ENCODE data around the gene IMMP2L. TPM values are rescaled to one million over a fixed set of nuclear protein-coding genes. Genes with fewer than 3 reads are reported as not detected.

The IMMP2L gene
- total RNA-seq, 1 experiment from 2014 or later: 17.2 TPM

DNA sequence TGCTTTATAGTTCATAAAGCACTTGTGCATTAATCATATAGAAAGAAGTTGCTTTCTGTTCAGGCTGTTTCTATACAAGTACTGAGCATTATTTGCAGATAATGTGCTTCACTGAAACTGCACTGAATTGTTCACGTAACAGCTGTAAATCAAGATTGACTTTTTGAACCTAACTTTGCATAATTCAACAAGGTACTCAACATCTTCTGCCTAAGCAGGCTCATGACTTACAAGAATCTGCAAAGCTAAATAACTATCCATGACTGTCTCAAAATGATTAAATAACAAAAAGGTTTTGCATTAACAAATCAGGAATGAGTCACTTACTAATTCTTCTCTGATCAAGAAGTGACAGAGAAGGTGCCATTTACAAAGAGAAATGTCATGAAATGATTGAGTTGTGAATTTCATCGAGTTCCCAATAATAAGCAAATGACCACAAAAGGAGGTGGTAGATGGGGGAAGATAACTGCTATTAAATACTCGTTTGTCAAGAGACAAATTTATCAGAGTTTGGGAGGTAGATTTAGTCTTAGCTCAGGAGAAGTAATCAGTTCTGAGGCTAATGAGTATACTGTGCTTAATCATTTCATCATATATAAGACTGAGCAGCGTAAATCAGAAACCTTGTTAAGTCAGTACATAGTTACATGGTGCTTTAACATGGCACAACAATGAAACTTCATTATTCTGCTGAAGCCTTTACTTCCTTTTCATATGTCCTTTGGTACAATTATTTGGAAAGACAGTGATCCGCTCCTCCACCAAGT is 632.6 kb downstream of the IMMP2L start:
- Histone ChIP-seq H3K9me3 (ENCODE audit: low read length) (peaks cover 20% of the 10 kb centered on the region), H3K79me2 (ENCODE audit: low read length) (no peaks in the 10 kb centered on the region), H4K20me1 (ENCODE audit: insufficient read depth, low read depth, low read length) (no peaks in the 10 kb centered on the region), H3K9me2 (replicated peaks; ENCODE audit: insufficient read depth, low read length) (no peaks in the 10 kb centered on the region), H2AFZ (ENCODE audit: low read length) (no peak overlapping the region), H3K27me3 (ENCODE audit: low read length) (no peaks in the 10 kb centered on the region), H3K36me3 (ENCODE audit: insufficient read depth, low read length) (no peaks in the 10 kb centered on the region), H3K4me1 (ENCODE audit: low read length) (no peaks in the 10 kb centered on the region), H3K4me3 (ENCODE audit: low read length) (no peak overlapping the region), H3K9ac (ENCODE audit: low read length) (no peak overlapping the region), H3K27ac (ENCODE audit: low read length) (no peak overlapping the region), H3K4me2 (ENCODE audit: low read depth, low read length, poor library complexity, severe bottlenecking) (no peak overlapping the region)
- no peak for DNase-seq

DNA sequence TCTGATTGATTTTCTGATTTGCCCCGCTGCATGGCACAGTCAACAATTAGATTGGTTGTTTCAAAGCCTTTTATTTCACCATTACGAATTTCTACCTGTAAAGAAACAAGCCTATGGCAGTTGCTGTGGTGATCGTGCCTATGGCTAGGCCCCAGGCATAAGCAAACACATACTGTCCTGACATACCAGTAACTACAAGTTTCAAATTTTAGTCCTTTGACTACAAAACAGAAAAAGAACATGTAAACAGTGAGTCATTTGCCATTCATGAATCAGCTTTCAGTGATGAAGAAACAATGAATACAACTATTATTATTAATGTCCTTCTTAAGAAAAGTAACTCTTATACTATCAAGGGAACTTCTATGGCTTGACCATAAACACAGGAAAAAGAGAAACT is 639.4 kb downstream of the IMMP2L start:
- H4K20me1 ChIP-seq (ENCODE audit: insufficient read depth, low read depth, low read length): no peaks in the 10 kb centered on the region
- H3K9ac ChIP-seq (ENCODE audit: low read length): no peak overlapping the region
- H3K9me2 ChIP-seq (replicated peaks; ENCODE audit: insufficient read depth, low read length): no peaks in the 10 kb centered on the region
- no peak overlapping the region for H3K27ac ChIP-seq (ENCODE audit: low read length)
- H3K9me3 ChIP-seq (ENCODE audit: low read length): peaks cover 23% of the 10 kb centered on the region
- no peaks in the 10 kb centered on the region for H3K79me2 ChIP-seq (ENCODE audit: low read length)
- DNase-seq: no peak
- H3K27me3 ChIP-seq (ENCODE audit: low read length): no peaks in the 10 kb centered on the region
- no peak overlapping the region for H3K4me3 ChIP-seq (ENCODE audit: low read length)
- no peak overlapping the region for H2AFZ ChIP-seq (ENCODE audit: low read length)
- no peak overlapping the region for H3K4me2 ChIP-seq (ENCODE audit: low read depth, low read length, poor library complexity, severe bottlenecking)
- H3K36me3 ChIP-seq (ENCODE audit: insufficient read depth, low read length): no peaks in the 10 kb centered on the region
- H3K4me1 ChIP-seq (ENCODE audit: low read length): no peaks in the 10 kb centered on the region

GRCh38 chr7:110921595-110922151 is 640.6 kb downstream of the IMMP2L start:
- no peak for DNase-seq
- Histone ChIP-seq H3K9me3 (ENCODE audit: low read length) (peaks cover 19% of the 10 kb centered on the region), H4K20me1 (ENCODE audit: insufficient read depth, low read depth, low read length) (no peaks in the 10 kb centered on the region), H3K9me2 (replicated peaks; ENCODE audit: insufficient read depth, low read length) (no peaks in the 10 kb centered on the region), H3K79me2 (ENCODE audit: low read length) (no peaks in the 10 kb centered on the region), H3K4me1 (ENCODE audit: low read length) (no peaks in the 10 kb centered on the region), H3K4me3 (ENCODE audit: low read length) (no peak overlapping the region), H3K36me3 (ENCODE audit: insufficient read depth, low read length) (no peaks in the 10 kb centered on the region), H2AFZ (ENCODE audit: low read length) (no peak overlapping the region), H3K27me3 (ENCODE audit: low read length) (no peaks in the 10 kb centered on the region), H3K4me2 (ENCODE audit: low read depth, low read length, poor library complexity, severe bottlenecking) (no peak overlapping the region), H3K27ac (ENCODE audit: low read length) (no peak overlapping the region), H3K9ac (ENCODE audit: low read length) (no peak overlapping the region)

- H3K27ac ChIP-seq (ENCODE audit: low read length): no peak overlapping the region
- H3K9me2 ChIP-seq (replicated peaks; ENCODE audit: insufficient read depth, low read length): no peaks in the 10 kb centered on the region
- DNase-seq: no peak
- no peaks in the 10 kb centered on the region for H3K79me2 ChIP-seq (ENCODE audit: low read length)
- H3K4me2 ChIP-seq (ENCODE audit: low read depth, low read length, poor library complexity, severe bottlenecking): no peak overlapping the region
- peaks cover 30% of the 10 kb centered on the region for H3K9me3 ChIP-seq (ENCODE audit: low read length)
- H3K4me1 ChIP-seq (ENCODE audit: low read length): no peaks in the 10 kb centered on the region
- no peaks in the 10 kb centered on the region for H4K20me1 ChIP-seq (ENCODE audit: insufficient read depth, low read depth, low read length)
- H3K4me3 ChIP-seq (ENCODE audit: low read length): no peak overlapping the region
- H3K9ac ChIP-seq (ENCODE audit: low read length): no peak overlapping the region
- H2AFZ ChIP-seq (ENCODE audit: low read length): no peak overlapping the region
- no peaks in the 10 kb centered on the region for H3K27me3 ChIP-seq (ENCODE audit: low read length)
- no peaks in the 10 kb centered on the region for H3K36me3 ChIP-seq (ENCODE audit: insufficient read depth, low read length)
Observed at GRCh38 chr7:110918949-110919548, 643.2 kb downstream of the IMMP2L start.

GRCh38 chr7:110914263-110914662 is 648.0 kb downstream of the IMMP2L start:
- no peak overlapping the region for H3K27ac ChIP-seq (ENCODE audit: low read length)
- no peak overlapping the region for H3K9ac ChIP-seq (ENCODE audit: low read length)
- H3K4me1 ChIP-seq (ENCODE audit: low read length): no peaks in the 10 kb centered on the region
- no peak overlapping the region for H2AFZ ChIP-seq (ENCODE audit: low read length)
- no peaks in the 10 kb centered on the region for H4K20me1 ChIP-seq (ENCODE audit: insufficient read depth, low read depth, low read length)
- no peaks in the 10 kb centered on the region for H3K9me2 ChIP-seq (replicated peaks; ENCODE audit: insufficient read depth, low read length)
- DNase-seq: no peak
- H3K36me3 ChIP-seq (ENCODE audit: insufficient read depth, low read length): no peaks in the 10 kb centered on the region
- H3K9me3 ChIP-seq (ENCODE audit: low read length): peaks cover 30% of the 10 kb centered on the region
- no peaks in the 10 kb centered on the region for H3K79me2 ChIP-seq (ENCODE audit: low read length)
- H3K4me2 ChIP-seq (ENCODE audit: low read depth, low read length, poor library complexity, severe bottlenecking): no peak overlapping the region
- H3K4me3 ChIP-seq (ENCODE audit: low read length): no peak overlapping the region
- no peaks in the 10 kb centered on the region for H3K27me3 ChIP-seq (ENCODE audit: low read length)

- Histone ChIP-seq H3K9me2 (replicated peaks; ENCODE audit: insufficient read depth, low read length) (no peaks in the 10 kb centered on the region), H2AFZ (ENCODE audit: low read length) (no peak overlapping the region), H4K20me1 (ENCODE audit: insufficient read depth, low read depth, low read length) (no peaks in the 10 kb centered on the region), H3K27me3 (ENCODE audit: low read length) (no peaks in the 10 kb centered on the region), H3K27ac (ENCODE audit: low read length) (no peak overlapping the region), H3K4me2 (ENCODE audit: low read depth, low read length, poor library complexity, severe bottlenecking) (no peak overlapping the region), H3K9me3 (ENCODE audit: low read length) (peaks cover 33% of the 10 kb centered on the region), H3K4me1 (ENCODE audit: low read length) (no peaks in the 10 kb centered on the region), H3K9ac (ENCODE audit: low read length) (no peak overlapping the region), H3K36me3 (ENCODE audit: insufficient read depth, low read length) (no peaks in the 10 kb centered on the region), H3K4me3 (ENCODE audit: low read length) (no peak overlapping the region), H3K79me2 (ENCODE audit: low read length) (no peaks in the 10 kb centered on the region)
- DNase-seq: no peak
Observed at GRCh38 chr7:110911632-110912031, 650.7 kb downstream of the IMMP2L start.

DNA sequence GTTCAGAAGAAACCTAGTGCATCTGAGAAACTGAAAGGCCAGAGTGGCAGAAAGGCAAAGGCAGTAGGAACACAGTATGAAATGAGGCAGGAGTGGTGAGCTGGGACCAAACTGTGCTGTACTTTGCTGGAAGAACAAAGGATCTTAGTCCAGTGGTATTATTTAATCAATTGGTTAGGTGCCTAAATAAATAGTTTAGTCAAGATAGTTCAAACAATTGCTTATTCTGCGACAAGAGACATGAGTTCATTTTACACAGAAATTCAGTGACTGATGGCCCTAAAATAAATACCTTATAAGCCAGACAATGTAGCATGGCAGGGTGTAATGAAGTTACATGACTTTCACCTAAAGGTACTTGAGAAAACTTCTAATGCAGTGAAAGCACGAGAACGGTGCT is 653.2 kb downstream of the IMMP2L start:
- H3K4me1 ChIP-seq (ENCODE audit: low read length): no peaks in the 10 kb centered on the region

GRCh38 chr7:110905773-110906566 is 656.3 kb downstream of the IMMP2L start:
- Histone ChIP-seq H3K9ac (ENCODE audit: low read length) (no peak overlapping the region), H3K9me3 (ENCODE audit: low read length) (peaks cover 37% of the 10 kb centered on the region), H3K4me3 (ENCODE audit: low read length) (no peak overlapping the region), H3K36me3 (ENCODE audit: insufficient read depth, low read length) (no peaks in the 10 kb centered on the region), H3K79me2 (ENCODE audit: low read length) (no peaks in the 10 kb centered on the region), H3K4me1 (ENCODE audit: low read length) (no peaks in the 10 kb centered on the region), H3K27me3 (ENCODE audit: low read length) (no peaks in the 10 kb centered on the region), H3K9me2 (replicated peaks; ENCODE audit: insufficient read depth, low read length) (no peaks in the 10 kb centered on the region), H4K20me1 (ENCODE audit: insufficient read depth, low read depth, low read length) (no peaks in the 10 kb centered on the region), H3K27ac (ENCODE audit: low read length) (no peak overlapping the region), H2AFZ (ENCODE audit: low read length) (no peak overlapping the region), H3K4me2 (ENCODE audit: low read depth, low read length, poor library complexity, severe bottlenecking) (no peak overlapping the region)
- no peak for DNase-seq

More for the DNA sequence above, 653.2 kb downstream of the IMMP2L start:
- Histone ChIP-seq H4K20me1 (ENCODE audit: insufficient read depth, low read depth, low read length) (no peaks in the 10 kb centered on the region), H3K27ac (ENCODE audit: low read length) (no peak overlapping the region), H3K9ac (ENCODE audit: low read length) (no peak overlapping the region), H2AFZ (ENCODE audit: low read length) (no peak overlapping the region), H3K9me2 (replicated peaks; ENCODE audit: insufficient read depth, low read length) (no peaks in the 10 kb centered on the region), H3K27me3 (ENCODE audit: low read length) (no peaks in the 10 kb centered on the region), H3K9me3 (ENCODE audit: low read length) (peaks cover 44% of the 10 kb centered on the region), H3K4me2 (ENCODE audit: low read depth, low read length, poor library complexity, severe bottlenecking) (no peak overlapping the region), H3K79me2 (ENCODE audit: low read length) (no peaks in the 10 kb centered on the region), H3K36me3 (ENCODE audit: insufficient read depth, low read length) (no peaks in the 10 kb centered on the region), H3K4me3 (ENCODE audit: low read length) (no peak overlapping the region)
- no peak for DNase-seq

Measured in Karpas-422 (cell line).